Cortex of kidney (tissue), 1 donor: ENCODE results near the gene SERF1B.
"Not testable (repeated sequence)": the region's sequence is repeated elsewhere in the genome, so short reads cannot be mapped to it uniquely, and the experiment has no call there.

Experiments
- DNase-seq: peaks from one replicate; lab custom pipeline; 2025; lab: John Stamatoyannopoulos, UW

The SERF1B gene

DNA sequence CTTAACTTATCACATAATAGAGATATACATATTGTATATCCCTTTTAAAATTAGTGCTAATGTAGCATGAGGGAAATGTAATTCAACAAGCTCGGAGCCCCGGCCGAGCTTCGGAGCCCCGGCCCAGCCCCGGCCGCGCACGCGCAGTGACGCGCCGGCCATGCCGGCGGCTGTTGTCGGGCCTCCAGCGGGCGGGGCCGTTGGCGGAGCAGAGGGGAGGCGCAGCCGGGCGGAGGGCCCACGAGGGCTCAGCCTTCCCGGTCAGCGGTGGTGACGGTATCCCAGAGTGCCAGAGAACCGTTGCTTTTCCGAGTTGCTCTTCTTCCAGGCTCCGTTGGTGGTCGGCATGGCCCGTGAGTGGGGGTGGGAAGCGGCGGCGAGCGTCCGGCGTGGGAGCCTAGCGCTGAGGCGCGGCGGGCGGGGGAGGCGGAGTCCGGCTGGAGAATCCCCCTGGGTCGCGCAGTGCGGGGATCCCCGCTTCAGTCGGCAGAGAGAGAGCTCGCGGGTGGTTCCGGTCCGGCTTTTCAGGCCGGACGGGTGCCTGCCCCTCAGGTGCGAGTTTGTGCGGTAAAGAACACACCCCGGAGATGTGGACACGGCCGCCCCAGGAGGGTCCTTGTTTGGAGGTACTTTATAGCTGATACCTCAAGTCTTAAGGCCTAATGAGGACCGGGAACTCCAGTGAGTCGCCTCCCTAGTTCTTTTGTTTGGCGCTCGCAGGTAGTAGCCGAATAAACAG lies at the start of gene SERF1B:
SERF1B (plus strand) TSS at position 146 of the 739 bp plus-strand sequence; CDS start at position 347, 201 bp downstream.
- not testable (repeated sequence) for DNase-seq

GRCh38 chr5:69991713-69992112 lies 33.3 kb upstream of the SERF1B start:
- DNase-seq = not testable (repeated sequence)

GRCh38 chr5:69995535-69995934 lies 29.5 kb upstream of the SERF1B start:
- not testable (repeated sequence) for DNase-seq

GRCh38 chr5:70020660-70021059 lies 4.4 kb upstream of the SERF1B start:
- not testable (repeated sequence) for DNase-seq

GRCh38 chr5:70025845-70026145 lies 744 bp downstream of the SERF1B start:
- DNase-seq = not testable (repeated sequence)

DNA sequence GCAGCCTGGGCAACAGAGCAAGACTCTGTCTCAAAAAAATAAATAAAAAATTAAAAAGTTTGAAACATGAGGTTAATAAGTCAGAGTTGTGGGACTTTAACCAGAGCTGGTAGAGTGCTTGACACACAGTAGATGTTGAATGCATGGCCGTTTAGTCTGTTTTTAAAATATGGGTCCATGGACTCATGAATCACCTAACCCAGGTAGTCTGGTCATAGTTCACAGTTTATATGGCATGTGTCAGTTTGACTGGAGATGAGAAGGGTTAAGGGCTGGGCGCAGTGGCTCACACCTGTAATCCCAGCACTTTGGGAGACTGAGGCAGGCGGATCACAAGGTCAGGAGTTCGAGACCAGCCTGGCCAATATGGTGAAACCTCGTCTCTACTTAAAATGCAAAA lies 6.2 kb downstream of the SERF1B start:
- DNase-seq = not testable (repeated sequence)

DNA sequence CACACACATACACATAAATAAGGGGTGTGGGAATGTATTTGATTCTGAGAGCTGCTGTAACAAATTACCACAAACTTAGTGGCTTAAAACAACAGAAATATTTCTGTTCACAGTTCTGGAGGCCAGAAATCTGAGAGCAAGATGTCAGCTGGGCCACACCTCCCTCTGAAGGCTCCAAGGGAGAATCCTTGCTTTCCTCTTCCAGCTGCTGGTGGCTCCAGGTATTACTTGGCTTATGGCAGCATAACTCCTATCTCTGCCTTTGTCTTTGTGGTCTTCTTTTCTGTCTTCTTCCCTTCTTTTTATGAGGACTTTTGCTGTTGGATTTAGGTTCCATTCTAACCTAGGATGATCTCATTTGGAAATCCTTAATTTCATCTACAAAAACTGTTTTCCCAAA lies 16.4 kb downstream of the SERF1B start:
- DNase-seq = not testable (repeated sequence)

DNA sequence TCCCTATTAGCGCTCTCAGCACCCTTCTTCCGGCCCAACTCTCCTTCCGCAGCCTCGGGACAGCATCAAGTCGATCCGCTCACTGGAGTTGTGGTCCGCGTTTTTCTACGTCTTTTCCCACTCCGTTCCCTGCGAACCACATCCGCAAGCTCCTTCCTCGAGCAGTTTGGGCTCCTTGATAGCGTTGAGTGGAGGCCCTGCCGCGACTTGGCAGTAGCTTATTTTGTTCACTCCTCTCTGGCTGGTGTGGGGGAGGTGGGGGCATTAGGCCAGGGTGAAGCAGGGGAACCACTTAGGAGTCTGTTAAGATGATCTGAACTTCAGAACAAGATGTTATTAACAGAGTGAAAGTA lies 24.7 kb downstream of the SERF1B start:
- DNase-seq = not testable (repeated sequence)

- not testable (repeated sequence) for DNase-seq
Measured at GRCh38 chr5:70056289-70056942, 31.4 kb downstream of the SERF1B start.

DNA sequence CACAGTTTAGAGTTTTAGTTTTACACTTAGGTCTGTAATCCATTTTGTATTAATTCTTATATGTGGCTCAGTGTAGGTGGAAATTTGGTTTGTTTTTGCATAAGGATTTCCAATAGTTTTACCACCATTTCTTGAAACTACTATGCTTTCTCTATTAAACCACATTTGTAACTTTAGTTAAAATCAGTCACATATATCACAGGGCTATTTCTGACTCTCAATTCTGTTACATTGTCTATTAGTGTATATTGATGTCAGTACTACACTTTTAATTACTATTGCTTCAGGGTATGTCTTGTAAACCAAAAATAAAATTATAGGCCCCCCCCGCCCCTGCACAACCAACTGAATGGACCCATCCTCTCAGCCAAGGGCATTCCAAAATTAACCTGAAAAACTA lies 32.1 kb downstream of the SERF1B start:
- not testable (repeated sequence) for DNase-seq

GRCh38 chr5:70077632-70078031 lies 52.6 kb downstream of the SERF1B start:
- DNase-seq = not testable (repeated sequence)

GRCh38 chr5:70088907-70089464 lies 63.9 kb downstream of the SERF1B start:
- DNase-seq = not testable (repeated sequence)

DNA sequence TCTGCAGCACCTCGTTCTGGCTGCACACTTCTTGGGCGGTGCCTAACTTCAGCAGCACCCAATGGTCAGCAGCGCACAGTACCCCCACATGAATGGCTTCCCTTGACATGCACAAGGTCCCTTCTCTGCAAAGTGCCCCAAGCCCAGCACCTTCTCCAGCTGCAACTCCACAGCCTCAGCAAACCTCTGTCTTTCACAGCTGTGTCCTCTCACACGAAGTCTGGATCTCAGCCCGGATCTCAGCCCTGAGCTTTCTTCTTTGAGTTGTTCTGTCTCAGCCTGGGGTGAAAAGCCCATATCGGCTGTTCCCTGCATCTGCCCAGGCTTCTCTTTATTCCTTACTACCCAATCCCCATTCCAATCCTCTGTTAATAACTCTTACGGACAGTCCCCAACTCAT lies 66.7 kb downstream of the SERF1B start:
- not testable (repeated sequence) for DNase-seq
